SK-N-SH (cell line): ENCODE data around the gene OGFR.

ENCODE experiments used
- EP300 ChIP-seq, 2 experiments: IDR thresholded peaks; 2 replicates each; pipeline versions ENCODE4 v1.4.0 to v1.6.1; 2012; ENCODE audit warnings: borderline replicate concordance in 1 of 2, low read depth in 1 of 2, low read length in 1 of 2
- YY1 ChIP-seq: IDR thresholded peaks from 2 replicates; pipeline ENCODE4 v1.4.0; 2012; ENCODE audit warnings: low read depth, mild to moderate bottlenecking
- TF ChIP-seq, protein P1 (sequence below): fragments of 200-600 bp; sonication (generic); IDR thresholded peaks from 2 replicates; pipeline ENCODE4 v1.6.1; 2017; ENCODE audit warnings: antibody characterized with exemption, mild to moderate bottlenecking, moderate library complexity
- TF ChIP-seq, protein P2 (sequence below): fragments of 150-350 bp; IDR thresholded peaks from 2 replicates; pipeline ENCODE4 v1.6.1; 2017; ENCODE audit warnings: antibody characterized with exemption, low read length, low read depth, borderline replicate concordance
- TF ChIP-seq, protein P3 (sequence below): IDR thresholded peaks from 2 replicates; pipeline ENCODE4 v1.4.0; 2012; ENCODE audit warnings: low read depth, borderline replicate concordance

DNA sequence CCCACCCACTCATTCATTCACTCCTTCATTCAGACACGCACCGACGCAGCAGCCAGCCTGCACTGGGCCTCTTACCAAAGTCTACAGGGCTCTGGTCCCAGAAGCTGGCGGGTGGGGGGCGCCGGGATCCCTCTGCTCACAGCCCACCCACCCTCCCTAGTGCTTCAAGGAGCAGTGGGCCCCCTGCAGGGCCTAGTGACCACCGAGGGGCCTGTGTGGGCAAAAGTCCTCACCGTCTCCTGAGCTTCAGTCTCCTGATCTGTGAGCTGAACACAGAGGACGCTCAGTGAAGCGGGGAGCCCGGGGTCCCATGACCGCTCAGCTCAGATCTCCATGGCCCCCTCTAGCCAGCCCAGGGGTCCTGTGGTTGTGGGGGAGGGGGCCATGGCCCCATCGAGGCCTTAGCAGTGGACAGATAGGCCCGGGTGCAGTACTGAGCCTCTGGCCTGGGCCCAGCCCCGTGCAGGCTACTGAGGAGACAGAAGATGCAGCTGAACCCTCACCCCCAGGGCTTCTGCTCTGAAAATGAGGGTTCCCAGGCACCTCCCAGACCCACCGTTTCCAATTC, 41.8 kb upstream of the OGFR start:
- TF ChIP-seq YY1: no peak
- no peak for TF ChIP-seq EP300 (IDR thresholded peaks at IDR 0.05; ENCODE audit: borderline replicate concordance in 1 of 2, low read depth in 1 of 2, low read length in 1 of 2)
- TF ChIP-seq, protein P1, sequence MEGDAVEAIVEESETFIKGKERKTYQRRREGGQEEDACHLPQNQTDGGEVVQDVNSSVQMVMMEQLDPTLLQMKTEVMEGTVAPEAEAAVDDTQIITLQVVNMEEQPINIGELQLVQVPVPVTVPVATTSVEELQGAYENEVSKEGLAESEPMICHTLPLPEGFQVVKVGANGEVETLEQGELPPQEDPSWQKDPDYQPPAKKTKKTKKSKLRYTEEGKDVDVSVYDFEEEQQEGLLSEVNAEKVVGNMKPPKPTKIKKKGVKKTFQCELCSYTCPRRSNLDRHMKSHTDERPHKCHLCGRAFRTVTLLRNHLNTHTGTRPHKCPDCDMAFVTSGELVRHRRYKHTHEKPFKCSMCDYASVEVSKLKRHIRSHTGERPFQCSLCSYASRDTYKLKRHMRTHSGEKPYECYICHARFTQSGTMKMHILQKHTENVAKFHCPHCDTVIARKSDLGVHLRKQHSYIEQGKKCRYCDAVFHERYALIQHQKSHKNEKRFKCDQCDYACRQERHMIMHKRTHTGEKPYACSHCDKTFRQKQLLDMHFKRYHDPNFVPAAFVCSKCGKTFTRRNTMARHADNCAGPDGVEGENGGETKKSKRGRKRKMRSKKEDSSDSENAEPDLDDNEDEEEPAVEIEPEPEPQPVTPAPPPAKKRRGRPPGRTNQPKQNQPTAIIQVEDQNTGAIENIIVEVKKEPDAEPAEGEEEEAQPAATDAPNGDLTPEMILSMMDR: no peak
- TF ChIP-seq, protein P2, sequence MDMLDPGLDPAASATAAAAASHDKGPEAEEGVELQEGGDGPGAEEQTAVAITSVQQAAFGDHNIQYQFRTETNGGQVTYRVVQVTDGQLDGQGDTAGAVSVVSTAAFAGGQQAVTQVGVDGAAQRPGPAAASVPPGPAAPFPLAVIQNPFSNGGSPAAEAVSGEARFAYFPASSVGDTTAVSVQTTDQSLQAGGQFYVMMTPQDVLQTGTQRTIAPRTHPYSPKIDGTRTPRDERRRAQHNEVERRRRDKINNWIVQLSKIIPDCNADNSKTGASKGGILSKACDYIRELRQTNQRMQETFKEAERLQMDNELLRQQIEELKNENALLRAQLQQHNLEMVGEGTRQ: no peak
- TF ChIP-seq, protein P3, sequence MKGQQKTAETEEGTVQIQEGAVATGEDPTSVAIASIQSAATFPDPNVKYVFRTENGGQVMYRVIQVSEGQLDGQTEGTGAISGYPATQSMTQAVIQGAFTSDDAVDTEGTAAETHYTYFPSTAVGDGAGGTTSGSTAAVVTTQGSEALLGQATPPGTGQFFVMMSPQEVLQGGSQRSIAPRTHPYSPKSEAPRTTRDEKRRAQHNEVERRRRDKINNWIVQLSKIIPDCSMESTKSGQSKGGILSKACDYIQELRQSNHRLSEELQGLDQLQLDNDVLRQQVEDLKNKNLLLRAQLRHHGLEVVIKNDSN: no peak
